SHP77 treated with DMSO at 0.1 percent for 48 hours (cell line): Measurements from ENCODE around the gene LHFPL2.

ENCODE experiments used
- DNase-seq: peaks from one replicate; lab custom pipeline; 2025; lab: John Stamatoyannopoulos, UW

LHFPL2 gene

DNA sequence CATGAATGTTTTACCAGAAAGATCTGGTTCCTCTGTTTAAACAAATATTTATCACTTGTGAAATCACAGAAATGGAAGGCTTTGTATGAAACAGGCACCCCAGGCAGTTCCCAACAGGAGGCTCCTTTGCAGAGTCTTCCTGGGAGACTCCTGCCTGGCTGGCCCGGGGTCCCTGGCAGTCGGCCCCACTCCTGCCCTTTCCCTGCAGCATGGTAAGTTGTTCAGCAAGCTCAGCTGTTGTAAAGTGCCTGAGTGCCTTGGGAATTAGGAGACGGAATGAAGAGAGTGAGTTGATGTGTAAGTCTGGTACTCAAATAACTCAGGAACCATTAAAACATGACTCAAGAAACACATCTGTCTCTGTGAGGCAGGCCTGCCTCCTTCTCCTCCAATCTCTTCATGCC lies 17.5 kb upstream of the LHFPL2 start:
- no peak for DNase-seq

DNA sequence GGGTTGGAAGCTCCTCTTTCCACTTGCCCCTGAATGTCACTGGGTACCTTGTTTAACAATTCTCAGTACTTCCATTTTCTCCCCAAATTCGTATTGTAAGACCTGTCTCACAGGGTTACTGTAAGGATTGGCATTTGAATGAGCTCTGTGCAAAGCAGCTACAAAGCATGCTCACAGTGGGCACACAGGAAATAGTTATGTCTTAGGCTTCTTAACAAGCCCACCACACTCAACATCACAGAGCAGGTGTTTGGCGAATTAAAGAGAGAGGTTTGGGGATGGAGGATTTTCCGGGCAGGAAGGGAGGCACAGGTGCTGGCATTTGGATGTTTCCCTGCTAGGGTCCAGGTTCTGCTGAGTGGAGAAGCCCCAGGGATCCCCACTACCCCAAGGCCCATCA lies 17.0 kb upstream of the LHFPL2 start:
- no peak for DNase-seq

DNA sequence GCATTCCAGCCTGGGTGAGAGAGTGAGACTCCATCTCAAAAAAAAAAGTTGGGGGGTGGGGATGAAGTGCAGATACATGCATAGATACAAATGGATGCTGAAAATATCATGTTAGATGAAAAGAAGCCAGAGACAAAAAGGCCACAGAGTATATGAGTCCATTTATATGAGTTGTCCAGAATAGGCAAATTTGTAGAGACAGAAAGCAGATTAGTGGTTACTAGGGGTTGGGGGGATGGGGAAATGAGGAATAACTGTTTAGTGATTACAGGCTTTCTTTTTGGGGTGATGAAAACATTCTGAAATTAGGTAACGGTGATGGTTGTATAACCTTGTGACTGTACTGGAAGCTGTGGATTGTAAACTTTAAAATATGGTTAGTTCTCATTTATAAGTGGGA lies 13.8 kb upstream of the LHFPL2 start:
- no peak for DNase-seq

DNA sequence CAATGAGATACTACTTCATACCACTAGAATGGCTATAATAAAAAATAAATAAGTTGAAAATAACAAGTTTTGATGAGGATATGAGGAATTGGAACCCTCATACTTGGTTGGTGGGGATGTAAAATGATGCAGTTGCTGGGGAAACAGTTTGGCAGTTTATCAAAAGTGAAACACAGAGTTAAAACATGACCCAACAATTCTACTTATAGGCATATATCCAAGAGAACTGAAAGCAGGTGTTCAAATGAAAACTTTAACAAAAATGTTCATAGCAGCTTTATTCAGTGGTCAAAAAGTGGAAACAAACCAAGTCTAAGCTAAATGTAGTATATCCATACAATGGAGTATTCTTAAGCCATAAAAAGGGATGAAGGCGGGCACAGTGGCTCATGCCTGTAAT lies 13.1 kb upstream of the LHFPL2 start:
- DNase-seq, result no peak

DNA sequence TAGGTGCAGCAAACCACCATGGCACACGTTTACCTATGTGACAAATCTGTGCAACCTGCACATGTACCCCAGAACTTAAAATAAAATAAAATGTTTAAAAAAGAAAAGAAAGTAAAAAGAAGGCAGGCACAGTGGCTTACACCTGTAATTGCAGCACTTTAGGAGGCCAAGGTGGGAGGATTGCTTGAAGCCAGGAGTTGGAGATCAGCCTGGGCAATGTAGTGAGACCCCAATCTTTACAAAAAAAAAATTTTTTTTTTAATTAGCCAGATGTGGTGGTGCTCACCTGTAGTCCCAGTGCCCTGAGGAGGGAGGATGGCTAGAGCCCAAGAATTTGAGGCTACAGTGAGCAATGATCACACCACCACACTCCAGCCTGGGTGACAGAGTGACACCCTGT lies 12.5 kb upstream of the LHFPL2 start:
- no peak for DNase-seq

DNA sequence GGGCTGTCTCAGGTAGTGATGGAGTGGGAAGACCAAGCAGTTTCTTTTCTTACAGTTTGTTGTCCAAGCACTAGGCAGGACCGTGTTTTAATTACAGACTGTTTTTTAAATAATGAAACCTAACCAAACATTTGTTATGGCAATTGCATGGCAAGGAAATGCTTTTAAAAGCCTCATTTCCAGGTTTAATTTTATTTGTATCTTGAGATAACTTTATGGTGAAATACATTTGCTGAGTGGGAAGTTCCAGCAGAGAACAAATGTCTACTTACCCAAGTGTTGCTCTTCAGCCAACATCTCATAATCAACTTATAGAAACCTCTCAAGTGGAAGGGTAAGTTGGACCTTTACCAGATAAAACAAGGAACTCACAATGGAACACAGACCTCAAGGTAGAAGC lies 11.8 kb upstream of the LHFPL2 start:
- no peak for DNase-seq

DNA sequence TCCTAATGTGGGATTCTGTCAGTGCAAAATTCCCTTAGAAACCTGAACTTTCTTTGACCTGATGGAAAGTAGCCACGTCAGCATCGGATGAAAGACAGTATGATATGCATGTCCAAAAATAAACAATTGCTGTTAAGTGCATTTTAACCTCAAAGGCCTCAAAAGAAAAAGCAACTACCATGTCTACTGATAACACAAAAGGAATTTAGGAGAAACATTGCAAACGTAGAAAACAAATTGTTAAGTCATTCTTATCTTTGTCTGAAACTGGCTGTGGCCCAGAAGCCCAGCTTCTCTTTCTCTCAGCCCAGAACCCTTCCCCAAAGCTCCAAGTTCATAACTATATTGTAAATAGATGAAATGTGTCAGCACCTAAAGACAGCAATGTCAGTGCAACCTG lies 11.1 kb upstream of the LHFPL2 start:
- DNase-seq, result no peak

DNA sequence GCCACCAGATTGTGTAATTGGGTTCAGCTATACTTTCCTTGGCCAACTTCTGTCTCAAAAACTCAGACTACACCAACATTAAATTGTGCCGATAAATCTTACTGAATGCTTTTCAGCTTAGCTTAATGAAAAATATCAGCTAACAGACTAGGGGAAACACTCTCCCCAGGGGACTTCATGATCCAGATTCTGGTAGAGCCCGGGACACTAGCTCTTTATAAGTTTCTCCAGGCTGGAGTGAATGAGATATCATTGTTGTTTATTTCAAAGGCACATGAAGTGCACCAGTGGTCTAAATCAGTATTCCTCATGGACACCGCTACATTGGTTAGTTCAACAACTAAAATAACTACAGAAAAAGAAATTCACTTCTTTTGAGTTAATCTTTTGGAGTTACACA lies 10.5 kb upstream of the LHFPL2 start:
- DNase-seq, result no peak

DNA sequence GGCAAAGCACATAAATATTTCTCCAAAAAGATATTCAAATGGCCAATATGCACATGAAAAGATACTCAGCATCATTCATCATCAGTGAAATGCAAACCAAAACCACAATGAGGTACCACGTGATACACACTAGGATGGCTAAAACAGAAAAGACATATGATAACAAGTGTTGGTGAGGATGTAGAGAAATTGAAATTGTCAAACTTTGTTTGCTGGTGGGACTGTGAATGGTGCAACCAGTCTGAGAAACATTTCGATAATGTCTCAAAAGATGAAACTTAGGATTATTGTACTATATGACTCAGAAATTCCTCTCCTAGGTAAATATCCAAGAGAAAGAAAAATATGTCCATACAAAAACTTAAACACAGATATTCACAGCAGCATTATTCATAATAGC lies 8.6 kb upstream of the LHFPL2 start:
- no peak for DNase-seq

DNA sequence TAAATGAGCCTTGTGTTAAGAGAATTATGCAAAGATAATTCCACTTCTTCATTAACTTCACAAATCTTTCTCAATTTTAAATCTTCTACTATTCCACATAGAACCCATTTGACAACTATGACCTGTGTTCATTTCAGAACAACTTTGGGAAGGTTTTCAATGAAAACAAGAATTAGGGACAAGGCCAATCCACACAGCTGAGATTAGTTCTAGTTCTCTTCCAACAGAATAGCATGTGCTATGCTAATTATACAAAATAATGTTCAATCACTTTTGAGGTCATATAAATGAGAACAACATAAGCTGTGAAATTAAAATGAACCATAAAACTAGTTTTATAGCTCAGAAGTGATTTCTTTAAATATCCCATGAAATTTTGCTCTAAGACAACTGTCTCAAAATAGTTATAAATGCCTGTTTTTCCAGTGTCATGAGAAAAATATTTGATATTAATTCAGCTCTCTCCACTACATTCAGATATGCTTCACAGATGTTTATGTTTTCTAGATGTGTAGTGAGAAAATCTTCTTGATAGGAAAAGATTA lies 7.2 kb upstream of the LHFPL2 start:
- no peak for DNase-seq

DNA sequence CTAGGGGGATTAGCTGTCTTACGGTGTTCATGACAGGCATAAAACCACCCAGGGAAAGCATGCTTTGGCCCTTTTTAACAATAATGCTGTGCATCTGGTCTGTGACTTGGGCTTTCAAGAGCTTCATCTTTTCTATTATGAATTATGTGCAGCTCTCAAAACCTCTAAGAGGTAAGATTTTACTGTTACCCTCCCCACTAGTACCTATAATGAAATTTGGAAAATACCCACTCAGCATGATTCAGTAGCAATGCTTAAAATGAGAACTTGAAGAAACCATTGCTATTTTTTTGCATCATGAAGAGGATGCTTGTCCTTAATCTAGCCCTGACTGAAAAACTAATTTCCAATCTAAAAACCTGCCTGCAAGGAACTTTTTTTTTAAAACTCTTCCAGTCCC lies 5.8 kb upstream of the LHFPL2 start:
- no peak for DNase-seq

DNA sequence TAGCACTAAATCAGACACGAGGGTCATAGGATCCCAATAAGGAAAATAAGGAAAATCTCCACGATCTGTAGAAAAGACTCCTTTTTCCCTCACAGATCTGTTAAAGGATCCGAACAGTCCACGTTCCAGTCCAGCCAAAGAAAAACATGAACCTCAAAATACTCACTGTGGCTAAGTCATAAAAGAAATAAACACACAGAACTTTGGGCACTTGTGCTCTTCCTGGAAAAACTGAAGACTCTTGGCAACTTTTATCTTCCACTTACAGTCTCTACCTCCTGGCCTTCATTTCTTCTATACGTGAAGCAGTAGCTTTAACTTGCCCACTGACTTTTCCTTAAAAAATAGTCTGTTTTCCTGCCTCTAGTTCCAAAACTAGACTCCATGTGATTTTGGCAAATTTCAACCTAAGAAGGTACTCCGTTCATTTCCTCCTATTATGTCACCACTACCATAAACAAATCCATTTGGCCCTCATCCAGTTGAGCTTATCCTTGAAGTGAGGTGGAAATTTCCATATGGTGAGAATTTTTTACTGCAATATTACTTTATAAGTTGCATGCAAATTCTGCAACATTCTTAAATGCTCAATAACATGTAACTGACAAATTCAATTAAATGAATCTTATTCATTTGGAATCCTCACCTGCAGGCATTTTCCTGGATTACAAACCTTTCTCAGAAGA lies 5.3 kb upstream of the LHFPL2 start:
- DNase-seq, result no peak

DNA sequence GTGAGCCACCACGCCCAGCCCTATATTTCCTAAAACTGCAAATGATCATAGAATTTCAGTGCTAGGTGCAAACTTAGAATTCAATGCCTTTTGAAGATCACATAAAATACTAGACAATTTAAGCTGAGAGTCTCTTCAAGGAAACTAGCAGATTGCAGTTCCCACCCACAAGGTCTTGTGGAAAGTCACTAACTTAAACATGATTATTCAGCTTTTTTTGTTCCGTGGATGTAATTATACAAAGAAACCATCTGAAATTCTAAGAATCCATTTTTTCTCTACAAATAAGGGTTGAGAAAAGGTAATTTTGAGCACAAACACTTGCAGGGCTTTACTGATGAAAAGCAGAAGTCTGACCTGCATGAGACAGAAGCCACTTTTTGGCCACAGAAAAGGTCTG lies 4.5 kb upstream of the LHFPL2 start:
- DNase-seq, result no peak

DNA sequence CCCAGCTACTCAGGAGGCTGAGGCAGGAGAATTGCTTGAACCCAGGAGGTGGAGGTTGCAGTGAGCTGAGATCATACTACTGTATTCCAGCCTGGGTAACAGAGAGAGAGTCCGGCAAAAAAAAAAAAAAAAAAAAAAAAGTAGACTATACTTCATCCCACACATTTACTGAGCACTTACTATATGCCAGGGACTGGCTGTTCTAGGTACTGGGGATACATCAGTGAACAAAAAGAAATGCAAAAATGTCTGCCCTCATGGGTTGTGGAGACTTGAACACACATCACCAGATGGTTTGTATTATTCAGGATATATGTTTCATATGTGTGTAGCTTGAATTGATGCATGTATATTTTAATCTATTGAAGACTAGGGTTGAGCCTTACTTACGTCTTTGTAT lies 2.9 kb upstream of the LHFPL2 start:
- no peak for DNase-seq

DNA sequence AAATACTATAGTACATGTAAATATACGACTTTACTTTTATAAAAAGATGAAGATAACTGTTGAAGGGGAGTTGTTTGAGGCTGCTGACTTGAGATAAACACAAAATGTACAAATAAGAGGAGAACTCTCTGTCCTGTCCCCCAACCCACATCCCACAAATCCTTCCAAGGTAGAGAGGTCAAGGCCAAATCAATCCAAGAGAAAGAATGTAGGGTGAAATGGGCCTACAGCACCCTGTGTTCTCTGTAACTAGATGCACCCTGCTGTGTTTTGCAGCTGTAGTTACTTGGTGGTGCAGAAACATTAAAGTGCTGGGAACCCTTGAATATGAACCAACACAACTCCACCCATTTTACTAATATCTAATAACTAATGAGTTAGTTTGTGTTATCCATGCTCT lies 2.0 kb upstream of the LHFPL2 start:
- no peak for DNase-seq

DNA sequence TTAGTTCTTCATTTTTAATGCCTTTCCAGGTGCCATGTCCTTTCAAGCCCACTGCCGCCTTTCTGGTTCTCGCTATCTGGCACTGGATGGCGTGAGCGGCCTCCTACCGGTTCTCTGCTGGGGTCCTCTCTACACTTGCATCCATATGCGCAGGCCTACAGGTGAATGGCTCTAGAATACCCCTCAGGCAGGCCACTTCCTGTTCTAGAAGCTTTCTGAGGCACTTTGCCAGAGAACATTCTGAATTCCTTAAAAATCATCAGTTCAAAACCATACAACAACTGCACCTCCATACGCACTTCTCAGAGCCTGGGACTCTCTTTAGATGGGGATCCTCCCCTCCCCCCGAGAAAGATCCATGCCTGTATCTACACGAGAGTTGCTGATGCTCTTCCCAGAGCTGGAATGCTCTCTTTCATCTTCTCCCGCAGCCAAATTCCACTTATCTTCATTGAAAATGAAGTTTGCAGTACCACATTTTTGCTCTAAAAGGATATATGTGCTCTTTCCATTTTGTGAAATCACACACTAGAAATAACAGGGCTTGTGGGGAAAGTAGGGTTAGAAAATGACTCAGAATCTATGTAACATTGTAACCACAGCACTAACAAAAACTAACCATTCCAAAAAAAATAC lies 1.4 kb upstream of the LHFPL2 start:
- DNase-seq, result no peak

DNA sequence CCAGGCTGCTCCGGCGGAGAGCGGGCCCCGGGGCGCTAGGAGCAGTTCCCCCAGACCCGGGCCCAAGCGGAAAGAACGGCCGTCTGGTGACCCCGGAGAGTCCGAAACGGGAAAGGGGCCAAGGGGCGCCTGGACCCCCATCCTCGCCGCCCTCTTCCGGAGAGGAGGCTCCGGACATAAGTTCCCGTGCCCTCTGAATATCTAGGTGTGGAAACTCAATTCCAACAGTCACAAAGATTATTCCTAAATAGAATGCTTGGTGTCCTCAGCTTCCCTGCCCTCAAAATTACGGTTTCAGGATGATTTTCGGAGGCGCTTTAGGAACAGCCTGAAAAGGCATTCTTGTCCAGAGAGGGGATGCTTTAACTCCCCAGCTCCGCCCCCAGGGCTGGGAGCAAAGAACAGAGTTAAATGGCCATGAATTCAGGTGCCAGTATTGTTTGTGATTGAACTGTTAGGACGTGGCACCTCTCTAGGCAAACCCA lies 681 bp upstream of the LHFPL2 start:
- DNase-seq, result no peak

DNA sequence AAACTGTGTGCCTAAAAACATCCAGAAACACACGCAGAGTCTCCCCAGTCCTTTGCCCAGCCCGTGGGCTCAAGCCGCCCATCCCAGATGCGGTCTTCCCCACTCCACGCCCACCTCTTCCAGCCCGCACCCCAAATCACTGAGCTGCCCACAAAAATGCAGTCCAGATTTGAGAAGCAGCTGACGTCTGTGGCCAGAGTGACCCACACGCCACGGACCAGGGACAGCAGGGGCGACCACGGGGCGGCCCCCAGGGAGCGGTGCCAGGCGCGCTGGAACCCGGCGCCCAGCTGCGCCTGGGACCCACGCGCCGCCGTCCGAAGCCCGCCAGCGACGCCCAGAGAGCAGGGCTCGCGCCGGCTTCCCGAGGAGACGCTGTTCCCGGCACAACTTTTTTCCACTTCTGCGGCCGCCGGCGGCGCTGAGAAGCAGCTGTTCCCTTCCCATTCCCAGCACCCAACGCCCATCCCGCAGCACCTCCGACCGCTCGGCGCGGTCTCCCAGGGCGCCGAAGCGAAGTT lies 674 bp downstream of the LHFPL2 start:
- no peak for DNase-seq

DNA sequence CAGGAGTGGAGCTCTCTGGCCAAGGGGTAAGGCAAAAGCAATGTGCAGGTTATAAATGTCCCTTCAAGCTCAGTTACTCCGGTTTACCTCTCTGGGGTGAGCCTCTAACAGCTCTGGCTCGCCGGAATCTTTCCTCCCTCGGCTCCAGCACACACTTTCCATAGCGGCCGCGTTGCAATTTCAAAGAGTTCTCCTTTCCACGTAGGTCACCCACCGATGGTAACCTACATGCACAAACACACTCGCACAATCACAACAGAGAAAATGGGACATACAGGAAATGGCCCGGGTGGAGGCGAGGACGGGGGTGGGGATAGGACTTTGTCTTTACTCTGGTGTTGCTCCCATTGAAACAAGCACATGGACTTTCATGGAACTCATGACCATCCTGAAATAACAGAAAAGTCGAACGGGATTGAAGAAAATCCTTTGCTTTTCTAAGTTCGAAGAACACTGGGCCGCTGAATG lies 1.2 kb downstream of the LHFPL2 start:
- DNase-seq, result no peak

DNA sequence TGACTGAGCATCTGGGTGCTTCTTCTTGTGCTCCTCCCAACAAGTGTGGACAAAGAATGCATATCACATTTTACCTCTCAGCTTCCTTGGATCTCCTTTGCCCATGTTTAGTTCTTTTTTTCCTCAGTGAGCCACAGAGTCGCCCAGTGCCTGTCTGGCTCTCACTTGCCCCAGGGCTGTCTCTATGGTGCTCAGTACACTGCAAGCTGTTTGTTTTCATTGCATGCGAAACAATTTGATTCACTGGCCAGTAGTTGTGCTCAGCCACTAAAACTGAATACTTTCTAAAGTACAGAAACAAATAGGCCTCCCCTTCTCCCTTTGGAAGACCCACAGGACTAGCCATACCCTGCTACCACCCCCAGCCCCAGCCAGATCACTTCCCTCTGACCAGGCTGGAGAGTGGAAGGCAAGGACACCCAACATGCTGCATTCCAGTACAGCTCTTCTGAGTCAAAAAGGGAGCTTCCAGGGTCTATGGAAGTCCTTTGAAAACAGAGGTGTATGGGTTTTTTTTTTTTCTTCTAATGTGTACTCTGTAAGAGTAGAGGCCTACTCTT lies 3.8 kb downstream of the LHFPL2 start:
- DNase-seq, result no peak

DNA sequence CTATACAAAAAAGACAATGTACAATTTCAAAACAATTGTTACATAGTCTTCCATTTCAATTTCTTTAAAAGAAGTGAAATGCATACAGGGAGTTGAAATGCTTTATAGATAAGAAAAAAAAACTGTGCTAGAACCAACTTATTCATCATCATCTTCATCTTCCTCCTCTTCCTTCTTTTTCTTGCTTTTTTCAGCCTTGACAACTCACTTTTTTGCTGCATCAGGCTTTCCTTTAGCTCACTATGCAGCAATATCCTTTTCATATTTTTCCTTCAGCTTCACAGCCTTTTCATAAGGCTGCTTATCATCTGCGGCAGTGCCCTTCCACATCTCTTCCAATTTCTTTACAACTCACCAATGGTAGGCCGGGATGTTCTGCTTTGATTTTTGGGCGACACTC lies 4.4 kb downstream of the LHFPL2 start:
- DNase-seq, result no peak

DNA sequence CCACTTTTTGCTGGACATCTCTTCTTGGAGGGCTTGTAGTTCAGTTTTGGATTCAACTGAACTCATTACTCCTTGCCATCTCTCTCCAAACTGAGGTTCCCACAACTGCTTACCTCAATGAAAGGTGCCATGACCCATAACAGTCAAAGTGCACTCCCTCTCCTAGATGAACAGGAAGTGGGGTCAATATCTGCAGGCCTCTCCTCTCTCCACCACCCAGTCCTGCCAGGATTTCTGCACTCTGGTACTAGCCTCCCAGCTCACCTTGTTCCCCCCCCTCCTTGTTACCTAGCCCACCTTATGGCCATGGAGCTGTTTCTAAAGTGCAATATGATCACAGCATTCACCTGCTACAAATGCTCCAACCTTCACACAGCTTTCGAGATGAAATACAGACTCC lies 5.9 kb downstream of the LHFPL2 start:
- no peak for DNase-seq
